ENCODE data around the gene FOXA3.
"Not testable (repeated sequence)": the region's sequence is repeated elsewhere in the genome, so short reads cannot be mapped to it uniquely, and the experiment has no call there.

FOXA3 gene

GRCh38 chr19:45890877-45891276 lies 26.8 kb downstream of the FOXA3 start:
- TF ChIP-seq CTCF (IDR thresholded peaks at IDR 0.05; ENCODE audit: low read depth, low read length), result no peak
- no peak overlapping the region for H3K4me3 ChIP-seq (ENCODE audit: low read depth, low read length)
- no peaks in the 10 kb centered on the region for H3K4me1 ChIP-seq
- no peak for DNase-seq
- H3K27me3 ChIP-seq, result no peaks in the 10 kb centered on the region
- H3K36me3 ChIP-seq, result no peaks in the 10 kb centered on the region; the same call in 1 of the 2 replicates
- no peaks in the 10 kb centered on the region for H3K9me3 ChIP-seq

GRCh38 chr19:45895519-45895972 lies 31.4 kb downstream of the FOXA3 start:
- Histone ChIP-seq H3K27me3 (no peaks in the 10 kb centered on the region), H3K4me1 (no peaks in the 10 kb centered on the region), H3K9me3 (no peaks in the 10 kb centered on the region), H3K36me3 (peaks cover 17% of the 10 kb centered on the region), H3K4me3 (ENCODE audit: low read depth, low read length) (no peak overlapping the region)
- DNase-seq, result no peak
- no peak for TF ChIP-seq CTCF (IDR thresholded peaks at IDR 0.05; ENCODE audit: low read depth, low read length)

- H3K4me1 ChIP-seq; H3K9me3 ChIP-seq; DNase-seq; H3K27me3 ChIP-seq; H3K4me3 ChIP-seq (ENCODE audit: low read depth, low read length): not testable (repeated sequence)
- H3K36me3 ChIP-seq, result peaks cover 17% of the 10 kb centered on the region
These were observed 32.0 kb downstream of the FOXA3 start for GRCh38 chr19:45895983-45896599.

GRCh38 chr19:45897261-45897812 lies 33.2 kb downstream of the FOXA3 start:
- Histone ChIP-seq H3K4me3 (ENCODE audit: low read depth, low read length) (no peak overlapping the region), H3K9me3 (no peaks in the 10 kb centered on the region), H3K36me3 (peaks cover 17% of the 10 kb centered on the region), H3K4me1 (no peaks in the 10 kb centered on the region), H3K27me3 (no peaks in the 10 kb centered on the region)
- TF ChIP-seq CTCF (IDR thresholded peaks at IDR 0.05; ENCODE audit: low read depth, low read length), result no peak
- DNase-seq, result no peak

- Histone ChIP-seq H3K27me3 (no peaks in the 10 kb centered on the region), H3K9me3 (no peaks in the 10 kb centered on the region), H3K4me1 (no peaks in the 10 kb centered on the region), H3K36me3 (peaks cover 17% of the 10 kb centered on the region), H3K4me3 (ENCODE audit: low read depth, low read length) (no peak overlapping the region)
- no peak for TF ChIP-seq CTCF (IDR thresholded peaks at IDR 0.05; ENCODE audit: low read depth, low read length)
- no peak for DNase-seq
These were observed 35.1 kb downstream of the FOXA3 start for GRCh38 chr19:45899253-45899652.

GRCh38 chr19:45899919-45900589 lies 35.9 kb downstream of the FOXA3 start:
- TF ChIP-seq CTCF (IDR thresholded peaks at IDR 0.05; ENCODE audit: low read depth, low read length), result no peak
- DNase-seq, result no peak
- no peaks in the 10 kb centered on the region for H3K27me3 ChIP-seq
- no peaks in the 10 kb centered on the region for H3K9me3 ChIP-seq
- peaks cover 17% of the 10 kb centered on the region for H3K36me3 ChIP-seq
- H3K4me3 ChIP-seq (ENCODE audit: low read depth, low read length), result no peak overlapping the region
- H3K4me1 ChIP-seq, result no peaks in the 10 kb centered on the region
